ENCODE measurements around the gene RPS6KA2. TPM values are rescaled to one million over a fixed set of nuclear protein-coding genes. Genes with fewer than 3 reads are reported as not detected.

The RPS6KA2 gene
- total and polyA plus RNA-seq, 2 donors (not counting 1 experiment from before 2014, with no cell fraction given), result 2.2 to 16.0 TPM

- peaks cover 3% of the 10 kb centered on the region for H3K79me2 ChIP-seq (ENCODE audit: control insufficient read depth, insufficient read depth, low read length)
- ChIA-PET CTCF (no interaction called here), POLR2A (no interaction called here)
- no peaks in the 10 kb centered on the region for H3K36me3 ChIP-seq (replicated peaks in 1 of 2; ENCODE audit: control extremely low read depth in 1 of 2, control insufficient read depth in 1 of 2, extremely low read depth in 1 of 2, insufficient read depth in 2 of 2, low read length in 1 of 2)
- no peak overlapping the region for H3K27ac Mint-ChIP-seq
- WGBS (ENCODE audit: insufficient coverage), result no CpG with 5 or more reads among the region's 8 CpGs
- no peak for TF ChIP-seq CTCF (IDR thresholded peaks at IDR 0.05)
- TF ChIP-seq EZH2 (IDR thresholded peaks at IDR 0.05; ENCODE audit: borderline replicate concordance, insufficient read depth, low read depth, low read length, poor library complexity, severe bottlenecking), result no peak
- H3K4me1 Mint-ChIP-seq, result peaks cover 5% of the 10 kb centered on the region
- no peak for DNase-seq
- H3K4me3 Mint-ChIP-seq, result no peak overlapping the region
- no peak overlapping the region for H2AFZ ChIP-seq (ENCODE audit: insufficient read depth, low read depth, low read length, poor library complexity, severe bottlenecking)
- H3K9ac ChIP-seq (ENCODE audit: low read length), result no peak overlapping the region
- no peak overlapping the region for H3K4me2 ChIP-seq (replicated peaks; ENCODE audit: low read depth, low read length, poor library complexity, severe bottlenecking)
- no peak overlapping the region for H3K4me3 ChIP-seq (ENCODE audit: control extremely low read depth in 1 of 5, extremely low read depth in 1 of 5, insufficient read depth in 1 of 5, low read depth in 2 of 5, low read length in 4 of 5)
- H3K9me3 ChIP-seq (ENCODE audit: control extremely low read depth in 1 of 3, control insufficient read depth in 2 of 3, insufficient read depth in 1 of 3, low read length in 2 of 3), result peaks cover 0 to 2% (median 0%) of the 10 kb centered on the region in 3 donors
- intact Hi-C loops (cut with micrococcal nuclease), result no loop called here
- no peak for ATAC-seq (ENCODE audit: low read depth)
- H3K27me3 Mint-ChIP-seq, result peaks cover 17% of the 10 kb centered on the region
- H3K27ac ChIP-seq (ENCODE audit: low read length in 2 of 2), result no peak overlapping the region
- H4K20me1 ChIP-seq (ENCODE audit: control insufficient read depth, insufficient read depth, low read length, poor library complexity, severe bottlenecking), result no peaks in the 10 kb centered on the region
- H3K27me3 ChIP-seq (replicated peaks in 1 of 4; ENCODE audit: control extremely low read depth in 1 of 4, control insufficient read depth in 3 of 4, insufficient read depth in 4 of 4, low read length in 3 of 4), result no peaks in the 10 kb centered on the region
- no peaks in the 10 kb centered on the region for H3K9me3 Mint-ChIP-seq (ENCODE audit: insufficient read depth)
- peaks cover 0 to 6% of the 10 kb centered on the region in 2 donors for H3K4me1 ChIP-seq (ENCODE audit: control insufficient read depth in 2 of 2, insufficient read depth in 2 of 2, low read length in 2 of 2)
Observed at GRCh38 chr6:166554316-166554715, 72.7 kb downstream of the RPS6KA2 start.

DNA sequence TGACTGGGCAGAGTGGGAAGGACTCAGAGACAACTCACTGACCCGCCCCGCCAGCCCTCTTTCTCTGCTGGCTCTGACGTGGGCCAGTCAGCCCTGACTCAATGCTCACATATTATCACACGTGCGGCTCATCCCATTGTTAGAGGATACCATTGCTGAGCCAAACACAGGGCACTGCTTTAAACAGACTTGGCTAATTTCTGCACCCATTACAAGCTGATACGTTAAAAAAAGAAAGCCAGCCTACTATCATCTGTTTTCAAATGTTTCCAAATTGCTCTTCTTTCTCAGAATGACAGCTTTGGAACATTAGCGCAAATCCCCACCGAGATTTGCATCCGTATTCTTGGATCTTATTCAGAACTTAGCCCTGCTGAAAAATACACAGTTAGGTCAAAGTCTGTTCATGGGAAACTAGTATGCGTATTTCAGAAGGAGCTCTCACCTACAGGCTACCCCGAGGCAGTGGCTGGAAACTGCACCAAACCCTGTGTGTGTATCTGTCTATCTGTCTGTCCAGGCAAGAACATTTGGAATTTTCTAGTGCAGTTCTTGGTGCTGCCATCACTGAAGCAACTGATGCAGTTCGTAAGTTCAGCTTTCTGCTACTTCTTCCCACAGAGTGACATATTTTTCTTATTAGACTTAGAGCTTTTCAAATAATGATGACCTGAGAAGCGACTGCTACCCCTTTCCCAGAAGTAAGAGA, 73.3 kb downstream of the RPS6KA2 start:
- Mint-ChIP-seq H3K4me1 (peaks cover 5% of the 10 kb centered on the region), H3K9me3 (ENCODE audit: insufficient read depth) (no peaks in the 10 kb centered on the region), H3K27me3 (peaks cover 17% of the 10 kb centered on the region), H3K4me3 (no peak overlapping the region), H3K27ac (no peak overlapping the region)
- ATAC-seq (ENCODE audit: low read depth) (no peak), DNase-seq (no peak)
- ChIA-PET CTCF (no interaction called here), POLR2A (no interaction called here)
- Histone ChIP-seq H3K9ac (ENCODE audit: low read length) (no peak overlapping the region), H2AFZ (ENCODE audit: insufficient read depth, low read depth, low read length, poor library complexity, severe bottlenecking) (no peak overlapping the region), H3K27me3 (replicated peaks in 1 of 4; ENCODE audit: control extremely low read depth in 1 of 4, control insufficient read depth in 3 of 4, insufficient read depth in 4 of 4, low read length in 3 of 4) (no peaks in the 10 kb centered on the region), H3K4me2 (replicated peaks; ENCODE audit: low read depth, low read length, poor library complexity, severe bottlenecking) (no peak overlapping the region), H3K4me3 (ENCODE audit: control extremely low read depth in 1 of 5, extremely low read depth in 1 of 5, insufficient read depth in 1 of 5, low read depth in 2 of 5, low read length in 4 of 5) (no peak overlapping the region), H3K4me1 (ENCODE audit: control insufficient read depth in 2 of 2, insufficient read depth in 2 of 2, low read length in 2 of 2) (peaks cover 0 to 6% of the 10 kb centered on the region in 2 donors), H4K20me1 (ENCODE audit: control insufficient read depth, insufficient read depth, low read length, poor library complexity, severe bottlenecking) (no peaks in the 10 kb centered on the region), H3K79me2 (ENCODE audit: control insufficient read depth, insufficient read depth, low read length) (peaks cover 3% of the 10 kb centered on the region), H3K27ac (ENCODE audit: low read length in 2 of 2) (no peak overlapping the region), H3K36me3 (replicated peaks in 1 of 2; ENCODE audit: control extremely low read depth in 1 of 2, control insufficient read depth in 1 of 2, extremely low read depth in 1 of 2, insufficient read depth in 2 of 2, low read length in 1 of 2) (no peaks in the 10 kb centered on the region), H3K9me3 (ENCODE audit: control extremely low read depth in 1 of 3, control insufficient read depth in 2 of 3, insufficient read depth in 1 of 3, low read length in 2 of 3) (no peaks in the 10 kb centered on the region)
- whole genome bisulfite sequencing (ENCODE audit: insufficient coverage), result 90% methylated on average over 11 of the region's 13 CpGs
- intact Hi-C loops (cut with micrococcal nuclease), result no loop called here
- TF ChIP-seq EZH2 (IDR thresholded peaks at IDR 0.05; ENCODE audit: borderline replicate concordance, insufficient read depth, low read depth, low read length, poor library complexity, severe bottlenecking), result no peak
- no peak for TF ChIP-seq CTCF (IDR thresholded peaks at IDR 0.05)

Data from B cell (primary cell).